ENCODE measurements around the gene ZNF415.
"Not testable (repeated sequence)": the region's sequence is repeated elsewhere in the genome, so short reads cannot be mapped to it uniquely, and the experiment has no call there.

The ZNF415 gene

GRCh38 chr19:53102206-53102755, 30.4 kb downstream of the ZNF415 start:
- no peak for DNase-seq

- no peak for DNase-seq
Observed at GRCh38 chr19:53101518-53101917, 31.2 kb downstream of the ZNF415 start.

DNA sequence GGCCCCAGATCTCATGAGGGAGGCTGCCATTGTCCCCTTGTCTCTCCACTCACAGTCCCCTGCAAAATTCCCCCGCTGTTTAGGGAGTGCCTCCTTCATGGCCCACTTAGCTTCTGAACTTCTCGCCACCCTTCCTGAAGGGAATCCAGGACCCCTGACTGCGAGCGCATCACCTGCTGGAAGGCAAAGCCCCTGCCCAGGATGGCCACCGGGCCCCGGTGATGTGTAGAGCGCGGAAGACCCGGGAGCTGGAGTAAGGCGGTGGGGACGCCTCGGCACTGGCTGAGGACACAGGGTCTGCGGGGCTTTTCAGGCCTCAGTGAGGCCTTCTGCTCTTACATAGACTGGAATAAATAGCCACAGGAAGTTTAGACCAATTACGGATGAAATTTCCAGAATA, 34.1 kb downstream of the ZNF415 start:
- not testable (repeated sequence) for DNase-seq

DNA sequence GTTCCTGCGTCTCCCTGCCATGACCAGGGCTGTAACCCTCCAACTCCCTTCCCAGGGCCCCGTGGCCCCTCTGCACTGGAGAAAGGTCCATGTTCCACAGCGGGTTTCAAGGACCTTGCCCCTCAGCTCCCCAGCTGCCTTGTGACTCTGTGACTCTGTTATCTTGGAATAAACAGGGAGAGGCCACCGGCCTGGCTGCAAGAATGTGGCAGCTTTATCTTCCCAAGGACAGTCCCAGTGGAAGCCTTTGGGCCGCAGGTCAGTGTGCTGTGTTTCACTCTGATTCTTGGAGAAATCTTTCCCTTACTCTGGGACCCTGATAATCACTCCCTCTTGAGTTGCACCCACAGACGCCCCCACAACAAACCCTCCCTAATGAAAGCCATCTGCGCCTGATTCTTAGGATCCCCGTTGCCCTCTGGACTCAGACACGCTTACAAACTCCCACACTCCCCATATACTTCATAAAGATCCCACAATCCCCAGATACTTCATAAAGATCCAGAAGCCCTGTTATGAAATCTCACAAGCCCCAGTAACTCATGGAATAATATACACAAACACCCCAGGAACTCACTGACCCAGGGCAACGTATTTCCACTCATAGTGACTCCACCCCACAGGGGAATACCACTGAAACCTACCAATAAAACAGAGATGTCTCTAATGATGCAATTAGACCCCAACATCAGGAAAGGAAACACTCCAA, 35.6 kb downstream of the ZNF415 start:
- not testable (repeated sequence) for DNase-seq

- not testable (repeated sequence) for DNase-seq
Observed at GRCh38 chr19:53096579-53096978, 36.1 kb downstream of the ZNF415 start.

- DNase-seq: no peak
Observed at GRCh38 chr19:53094754-53095575, 37.7 kb downstream of the ZNF415 start.

- no peak for DNase-seq
Observed at GRCh38 chr19:53092723-53093122, 40.0 kb downstream of the ZNF415 start.

GRCh38 chr19:53091413-53092254, 41.1 kb downstream of the ZNF415 start:
- DNase-seq: no peak

- no peak for DNase-seq
Observed at GRCh38 chr19:53088091-53088490, 44.6 kb downstream of the ZNF415 start.

DNA sequence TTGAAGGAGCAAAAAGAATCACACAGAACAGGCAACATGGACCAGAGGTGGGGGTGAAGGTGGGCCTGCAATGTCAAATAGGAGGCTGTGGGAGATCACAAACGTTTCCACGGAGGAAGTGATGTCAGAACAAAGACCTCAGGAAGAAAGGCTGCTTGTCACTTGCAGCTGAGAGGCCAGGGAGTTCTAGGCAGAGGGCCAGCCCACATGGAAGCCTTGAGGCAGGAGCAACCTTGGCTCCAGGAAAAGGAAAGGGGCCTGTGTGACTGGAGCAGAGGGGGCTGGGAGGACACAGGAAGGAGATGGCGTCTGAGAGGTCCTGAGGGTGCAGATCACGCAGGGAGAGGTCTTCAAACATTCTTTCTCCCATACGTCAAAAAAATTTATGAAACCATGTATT, 45.8 kb downstream of the ZNF415 start:
- no peak for DNase-seq

GRCh38 chr19:53085496-53085895, 47.2 kb downstream of the ZNF415 start:
- DNase-seq: no peak

- no peak for DNase-seq
Observed at GRCh38 chr19:53082929-53083328, 49.8 kb downstream of the ZNF415 start.

DNA sequence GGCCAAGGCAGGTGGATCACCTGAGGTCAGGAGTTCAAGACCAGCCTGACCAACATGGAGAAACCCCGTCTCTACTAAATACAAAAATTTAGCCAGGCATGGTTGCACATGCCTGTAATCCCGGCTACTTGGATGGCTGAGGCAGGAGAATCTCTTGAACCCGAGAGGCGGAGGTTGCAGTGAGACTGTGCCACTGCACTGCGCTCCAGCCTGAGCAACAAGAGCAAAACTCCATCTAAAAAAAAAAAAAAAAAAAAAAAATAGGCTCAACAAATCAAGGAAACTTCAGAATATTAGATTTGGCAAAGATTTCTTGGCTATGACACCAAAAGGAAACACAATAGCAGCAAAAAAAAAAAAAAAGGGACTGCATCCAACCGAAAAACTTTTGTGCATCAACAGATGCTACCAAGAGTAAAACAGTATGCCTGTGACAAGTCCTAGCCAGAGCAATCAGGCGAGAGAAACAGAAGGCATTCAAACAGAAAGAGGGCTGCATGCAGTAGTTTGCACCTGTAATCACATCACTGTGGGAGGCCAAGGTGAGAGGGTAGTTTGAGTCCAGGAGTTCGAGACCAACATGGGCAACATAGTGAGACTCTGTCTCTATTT, 53.3 kb downstream of the ZNF415 start:
- DNase-seq: no peak

DNA sequence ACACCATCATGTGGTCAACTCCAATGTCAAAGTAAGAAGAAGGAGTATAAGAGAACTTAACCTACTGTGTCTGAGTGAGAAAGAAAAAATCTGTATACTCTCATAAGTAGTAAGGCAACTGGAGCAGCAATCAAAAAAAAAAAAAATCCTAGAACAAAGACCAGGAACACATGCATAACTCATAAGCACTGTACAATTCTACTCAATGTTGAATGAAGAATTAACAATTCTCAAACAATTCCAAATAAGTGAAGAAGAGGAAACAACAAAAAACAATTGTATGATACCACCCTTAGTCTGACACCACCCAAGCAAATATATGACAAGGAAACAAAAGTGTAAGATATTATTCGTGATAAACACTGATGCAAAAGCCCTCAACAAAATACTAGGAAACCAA, 54.0 kb downstream of the ZNF415 start:
- DNase-seq: no peak

- no peak for DNase-seq
Observed at GRCh38 chr19:53076984-53077383, 55.7 kb downstream of the ZNF415 start.

- DNase-seq: no peak
Observed at GRCh38 chr19:53068834-53069233, 63.9 kb downstream of the ZNF415 start.

DNA sequence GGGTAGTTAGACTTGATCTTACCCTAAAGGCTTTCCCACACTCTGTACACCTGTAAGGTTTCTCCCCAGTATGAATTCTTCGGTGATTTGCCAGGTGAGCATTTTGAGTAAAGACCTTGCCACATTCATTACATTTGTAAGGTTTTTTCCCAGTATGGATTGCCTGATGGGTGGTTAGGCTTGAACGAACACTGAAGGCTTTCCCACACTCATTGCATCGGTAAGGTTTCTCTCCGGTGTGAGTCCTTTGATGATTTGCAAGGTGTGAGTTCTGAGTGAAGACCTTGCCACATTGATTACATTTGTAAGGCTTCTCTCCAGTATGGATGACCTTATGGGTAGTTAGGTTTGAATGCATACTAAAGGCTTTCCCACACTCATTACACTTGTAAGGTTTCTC, 64.5 kb downstream of the ZNF415 start:
- DNase-seq: no peak

DNA sequence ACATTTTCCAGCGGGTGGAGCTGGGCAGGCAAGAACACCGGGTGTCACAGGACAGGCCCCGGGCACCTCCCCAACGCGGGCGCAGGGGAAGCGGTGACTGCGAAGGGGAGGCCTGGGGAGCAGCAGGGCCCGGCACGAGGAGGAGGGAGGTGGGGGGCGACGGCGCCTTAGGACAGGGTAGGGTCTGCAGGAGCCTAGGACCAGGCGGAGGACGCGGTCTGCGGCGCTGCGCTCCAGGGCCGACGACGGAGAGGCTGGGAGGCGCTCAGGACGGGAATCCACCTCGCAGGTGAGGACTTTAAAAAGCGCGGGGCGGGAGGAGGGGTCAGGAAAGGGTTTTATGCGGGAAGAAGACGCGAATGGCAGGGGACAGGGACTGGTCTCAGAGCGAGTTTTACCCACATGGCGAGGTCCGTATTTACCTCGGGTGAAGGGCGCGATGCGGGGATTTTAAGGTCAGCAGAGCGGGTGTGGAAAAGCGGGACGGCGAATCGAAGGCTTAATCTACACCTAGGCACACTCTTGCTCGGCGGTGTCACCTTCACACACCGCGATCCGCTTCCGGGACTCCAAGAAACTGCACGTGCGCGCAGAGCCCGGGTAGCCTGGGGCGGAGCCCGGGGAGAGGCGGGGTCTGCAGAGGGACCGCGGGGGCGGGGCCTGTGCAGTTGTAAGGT, 74.7 kb downstream of the ZNF415 start:
- DNase-seq: no peak
